ENCODE measurements around the gene ZNF12. TPM values are rescaled to one million over a fixed set of nuclear protein-coding genes. Genes with fewer than 3 reads are reported as not detected.
"Not testable (repeated sequence)": the region's sequence is repeated elsewhere in the genome, so short reads cannot be mapped to it uniquely, and the experiment has no call there.

ZNF12 gene
- total and polyA plus RNA-seq, 10 donors, result 9.7 to 43.2 (median 29.8) TPM

DNA sequence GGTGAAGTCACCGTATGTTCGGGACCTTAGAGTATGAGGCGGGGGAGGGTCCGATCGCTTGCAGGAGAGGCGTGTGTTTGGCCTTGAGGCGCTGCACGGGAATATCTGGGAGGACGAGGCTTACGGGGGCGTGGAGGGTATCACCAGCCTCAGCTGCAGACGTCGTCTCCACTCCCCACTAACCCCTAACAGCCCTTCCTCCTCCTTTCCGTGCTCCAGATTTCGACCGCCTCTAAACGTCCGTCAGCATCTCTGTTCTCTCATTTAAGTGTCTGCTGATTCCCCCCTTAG, 23.5 kb upstream of the ZNF12 start:
- Histone ChIP-seq H3K9me3 (no peaks in the 10 kb centered on the region), H3K4me1 (peaks cover 0 to 34% (median 16%) of the 10 kb centered on the region in 6 donors), H3K27ac (peak overlapping the region; percentile 85 to 94 (median 90)), H3K27me3 (replicated peaks in 1 of 7) (no peaks in the 10 kb centered on the region), H3K4me3 (peak overlapping the region; percentile 76 to 98 (median 89)), H3K36me3 (peaks cover 0 to 35% (median 28%) of the 10 kb centered on the region in 6 donors)
- DNase-seq, result no peak
- no peak for TF ChIP-seq POLR2A (IDR thresholded peaks at IDR 0.05)
- TF ChIP-seq, protein P1, sequence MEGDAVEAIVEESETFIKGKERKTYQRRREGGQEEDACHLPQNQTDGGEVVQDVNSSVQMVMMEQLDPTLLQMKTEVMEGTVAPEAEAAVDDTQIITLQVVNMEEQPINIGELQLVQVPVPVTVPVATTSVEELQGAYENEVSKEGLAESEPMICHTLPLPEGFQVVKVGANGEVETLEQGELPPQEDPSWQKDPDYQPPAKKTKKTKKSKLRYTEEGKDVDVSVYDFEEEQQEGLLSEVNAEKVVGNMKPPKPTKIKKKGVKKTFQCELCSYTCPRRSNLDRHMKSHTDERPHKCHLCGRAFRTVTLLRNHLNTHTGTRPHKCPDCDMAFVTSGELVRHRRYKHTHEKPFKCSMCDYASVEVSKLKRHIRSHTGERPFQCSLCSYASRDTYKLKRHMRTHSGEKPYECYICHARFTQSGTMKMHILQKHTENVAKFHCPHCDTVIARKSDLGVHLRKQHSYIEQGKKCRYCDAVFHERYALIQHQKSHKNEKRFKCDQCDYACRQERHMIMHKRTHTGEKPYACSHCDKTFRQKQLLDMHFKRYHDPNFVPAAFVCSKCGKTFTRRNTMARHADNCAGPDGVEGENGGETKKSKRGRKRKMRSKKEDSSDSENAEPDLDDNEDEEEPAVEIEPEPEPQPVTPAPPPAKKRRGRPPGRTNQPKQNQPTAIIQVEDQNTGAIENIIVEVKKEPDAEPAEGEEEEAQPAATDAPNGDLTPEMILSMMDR (IDR thresholded peaks at IDR 0.05 in 8 of 11, conservative IDR thresholded peaks at IDR 0.05 in 3 of 11), result no peak
- TF ChIP-seq POLR2AphosphoS5 (IDR thresholded peaks at IDR 0.05), result no peak
- 0 to 3% (median 2%) methylated on average over 14 to 18 of the region's 18 CpGs for WGBS, 5 donors
- intact Hi-C loops (cut with DNase I; ENCODE audit: low total_unique reads), result no loop called here

DNA sequence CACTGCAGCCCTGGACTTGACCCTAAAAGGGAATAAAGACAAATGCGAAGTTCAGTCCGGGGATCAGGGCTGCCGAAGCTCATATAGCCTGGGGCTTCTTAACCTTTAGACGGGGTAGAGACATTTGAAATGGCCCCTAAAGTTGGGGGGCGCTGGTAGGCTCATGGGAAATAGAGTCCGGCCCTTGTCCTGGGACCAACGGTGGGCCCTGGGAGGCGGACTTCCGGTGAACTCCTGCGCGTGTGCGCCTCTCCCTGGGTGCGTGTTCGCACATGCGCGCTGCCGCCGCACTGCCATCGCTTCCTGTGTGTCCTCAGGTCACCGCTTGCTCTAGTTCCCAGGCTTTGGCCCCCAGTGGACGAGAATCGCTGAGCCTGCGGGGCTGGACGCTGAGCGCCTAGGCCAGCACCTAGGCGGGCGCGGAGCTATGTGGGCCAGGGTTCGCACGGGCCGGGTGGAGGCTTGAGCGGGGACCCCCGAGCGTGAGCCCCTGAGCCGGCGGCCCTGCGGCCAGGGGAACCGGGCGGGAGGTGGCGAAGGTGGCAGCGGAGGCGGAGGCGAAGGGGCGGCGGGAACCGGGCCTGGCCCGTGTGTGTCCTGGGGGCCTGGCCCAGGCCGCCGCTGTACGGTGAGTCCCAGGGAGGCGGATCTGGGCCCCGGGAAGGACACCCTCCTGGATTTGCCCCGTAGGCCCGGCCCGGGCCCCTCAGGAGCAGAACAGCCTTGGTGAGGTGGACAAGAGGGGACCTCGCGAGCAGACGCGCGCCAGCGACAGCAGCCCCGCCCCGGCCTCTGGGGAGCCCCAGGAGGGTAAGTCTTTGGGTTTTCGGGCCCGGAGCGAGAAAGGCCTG, 23.0 kb upstream of the ZNF12 start:
- TF ChIP-seq POLR2AphosphoS5 (IDR thresholded peaks at IDR 0.05), result peak; percentile 86 to 93 (median 91)
- TF ChIP-seq, protein P1 (IDR thresholded peaks at IDR 0.05 in 8 of 11, conservative IDR thresholded peaks at IDR 0.05 in 3 of 11), result peak in 2 of 11 experiments; percentile 16 to 27
- no peak for TF ChIP-seq POLR2A (IDR thresholded peaks at IDR 0.05)
- H3K36me3 ChIP-seq, result peaks cover 0 to 29% (median 23%) of the 10 kb centered on the region in 6 donors
- H3K4me1 ChIP-seq, result peaks cover 0 to 39% (median 20%) of the 10 kb centered on the region in 6 donors
- no peaks in the 10 kb centered on the region for H3K27me3 ChIP-seq (replicated peaks in 1 of 7)
- peak overlapping the region; percentile 85 to 94 (median 90) for H3K27ac ChIP-seq
- peak; percentile 97 for DNase-seq
- H3K9me3 ChIP-seq, result no peaks in the 10 kb centered on the region
- intact Hi-C loops (cut with DNase I; ENCODE audit: low total_unique reads), result no loop called here
- 0 to 3% (median 1%) methylated on average over 38 to 66 of the region's 66 CpGs for WGBS, 5 donors
- peak overlapping the region; percentile 76 to 98 (median 89) for H3K4me3 ChIP-seq

DNA sequence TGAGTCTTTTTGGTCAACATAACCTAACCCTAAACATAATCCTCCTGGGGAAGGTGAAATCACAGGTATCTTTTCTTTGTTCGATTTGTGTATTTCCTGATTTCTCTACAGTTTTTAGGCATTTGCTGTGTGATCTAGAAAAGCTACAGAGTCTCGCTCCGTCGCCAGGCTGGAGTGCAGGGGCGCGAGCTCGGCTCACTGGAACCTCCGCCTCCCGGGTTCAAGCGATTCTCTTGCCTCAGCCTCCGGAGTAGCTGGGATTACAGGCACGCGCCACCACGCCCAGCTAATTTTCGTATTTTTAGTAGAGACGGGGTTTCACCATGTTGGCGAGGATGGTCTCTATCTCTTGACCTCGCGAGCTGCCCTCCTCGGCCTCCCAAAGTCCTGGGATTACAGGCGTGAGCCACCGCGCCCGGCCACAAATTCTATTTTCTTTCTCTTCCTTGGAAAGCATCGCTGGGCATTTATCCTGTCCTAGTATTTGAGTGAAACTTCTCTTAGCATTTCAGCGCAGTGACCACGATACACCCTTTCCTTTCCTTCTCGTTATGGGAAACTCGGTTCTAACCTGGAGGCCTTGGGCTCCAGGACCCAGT, 22.2 kb upstream of the ZNF12 start:
- intact Hi-C loops (cut with DNase I; ENCODE audit: low total_unique reads); H3K27me3 ChIP-seq (replicated peaks in 1 of 7); H3K9me3 ChIP-seq; DNase-seq: not testable (repeated sequence)
- peaks cover 0 to 44% (median 23%) of the 10 kb centered on the region in 6 donors for H3K4me1 ChIP-seq
- peak overlapping the region in 7 of 8 donors; percentile 76 to 98 (median 89) for H3K4me3 ChIP-seq
- 54 to 76% (median 61%) methylated on average over 28 to 29 of the region's 29 CpGs for WGBS, 5 donors
- H3K27ac ChIP-seq, result peak overlapping the region; percentile 85 to 94 (median 90)
- peaks cover 0 to 22% (median 16%) of the 10 kb centered on the region in 6 donors for H3K36me3 ChIP-seq

DNA sequence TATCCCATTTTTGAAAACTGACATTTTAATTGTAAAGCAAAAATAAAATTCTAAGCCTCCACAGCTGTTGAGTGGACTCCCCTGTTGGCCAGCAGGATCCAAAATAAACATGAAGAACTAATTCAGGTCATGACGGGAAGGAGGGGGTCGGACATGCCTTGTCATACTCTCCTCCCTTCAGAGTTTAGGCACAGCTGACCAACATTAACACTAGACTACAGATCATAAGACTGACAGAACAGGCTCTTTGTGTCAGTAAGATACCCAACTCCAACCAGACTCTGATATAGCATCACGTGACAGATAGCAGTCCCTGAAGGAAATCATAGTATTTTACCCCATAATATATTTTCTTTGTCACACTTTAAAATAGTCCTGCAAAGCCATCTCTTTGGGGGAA, 20.9 kb upstream of the ZNF12 start:
- peaks cover 0 to 44% (median 23%) of the 10 kb centered on the region in 6 donors for H3K4me1 ChIP-seq

DNA sequence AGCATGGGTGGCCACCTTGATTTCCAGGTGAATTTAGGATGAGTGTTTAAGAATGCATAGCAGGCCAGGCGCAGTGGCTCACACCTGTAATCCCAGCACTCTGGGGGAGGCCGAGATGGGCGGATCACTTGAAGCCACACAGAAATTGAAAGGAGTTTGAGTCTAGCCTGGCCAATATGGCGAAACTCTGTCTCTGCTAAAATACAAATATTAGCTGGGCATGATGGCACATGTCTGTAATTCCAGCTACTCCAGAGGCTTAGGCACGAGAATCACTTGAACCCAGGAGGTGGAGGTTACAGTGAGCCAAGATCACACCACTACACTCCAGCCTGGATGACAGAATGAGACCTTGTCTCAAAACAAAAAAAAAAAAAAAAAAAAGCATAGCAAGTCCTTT, 19.6 kb upstream of the ZNF12 start:
- intact Hi-C loops (cut with DNase I; ENCODE audit: low total_unique reads); H3K36me3 ChIP-seq; H3K9me3 ChIP-seq; H3K4me3 ChIP-seq; DNase-seq; H3K27me3 ChIP-seq (replicated peaks in 1 of 7); H3K27ac ChIP-seq: not testable (repeated sequence)
- WGBS, 5 donors, result 80 to 96% (median 92%) methylated on average over 5 of the region's 5 CpGs
- H3K4me1 ChIP-seq, result peaks cover 0 to 42% (median 21%) of the 10 kb centered on the region in 6 donors

More for the DNA sequence above, 20.9 kb upstream of the ZNF12 start:
- intact Hi-C loops (cut with DNase I; ENCODE audit: low total_unique reads), result no loop called here
- TF ChIP-seq POLR2A (IDR thresholded peaks at IDR 0.05) (no peak), POLR2AphosphoS5 (IDR thresholded peaks at IDR 0.05) (no peak)
- TF ChIP-seq, protein P1 (IDR thresholded peaks at IDR 0.05 in 8 of 11, conservative IDR thresholded peaks at IDR 0.05 in 3 of 11), result no peak
- Histone ChIP-seq H3K9me3 (no peaks in the 10 kb centered on the region), H3K36me3 (peaks cover 0 to 9% (median 5%) of the 10 kb centered on the region in 6 donors), H3K27me3 (replicated peaks in 1 of 7) (no peaks in the 10 kb centered on the region), H3K27ac (no peak overlapping the region), H3K4me3 (no peak overlapping the region)
- no peak for DNase-seq
- 81 to 98% (median 93%) methylated on average over 3 of the region's 3 CpGs for WGBS, 5 donors

Measured in spleen (tissue), 11 donors.